ENCODE results near the gene RAMACL.

Gene RAMACL

DNA sequence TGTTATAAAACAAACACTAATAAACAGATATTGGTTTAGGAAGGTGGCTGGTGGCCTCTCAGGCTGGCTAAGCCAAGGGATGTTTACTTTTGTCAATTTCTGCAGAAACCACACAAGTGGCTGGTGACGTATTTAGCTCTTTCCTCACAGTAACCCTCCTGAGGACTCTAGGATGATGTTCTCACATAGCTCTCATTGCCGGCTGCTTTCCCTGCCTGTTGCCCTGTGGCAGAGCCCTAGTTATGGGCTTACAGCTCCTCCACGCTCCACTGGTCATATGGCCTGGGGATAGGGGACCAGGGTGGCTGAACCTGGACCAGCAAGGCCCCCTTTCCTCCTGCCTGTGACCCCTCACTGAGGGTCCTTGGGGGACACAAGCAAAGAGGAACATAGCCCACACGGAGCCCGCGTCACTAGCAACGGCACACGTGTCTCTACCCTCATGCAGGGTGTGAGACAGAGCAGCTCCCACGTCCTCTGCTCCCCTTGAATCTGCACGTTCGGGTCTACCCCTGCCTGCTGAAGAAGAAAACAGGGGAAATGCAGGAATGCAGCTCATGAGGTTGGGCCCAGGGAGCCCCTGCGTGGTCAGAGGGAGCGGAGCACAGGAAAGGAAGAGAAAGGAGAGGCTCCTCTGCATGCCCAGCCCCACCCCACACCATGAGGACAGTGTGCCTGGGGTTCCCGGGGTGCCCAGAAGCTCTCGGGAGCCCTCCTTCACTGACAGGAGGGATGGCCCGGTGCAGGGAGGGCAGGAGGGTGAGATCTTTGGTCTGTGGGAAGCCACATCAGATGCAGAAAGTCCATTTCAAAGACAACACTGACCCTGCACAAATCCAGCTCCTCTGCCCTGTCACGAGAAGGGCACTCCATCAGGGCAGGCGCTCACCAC lies 13.9 kb downstream of the RAMACL start:
- peaks cover 21% of the 10 kb centered on the region for H3K4me1 ChIP-seq (ENCODE audit: insufficient read depth, poor library complexity, severe bottlenecking)
- ATAC-seq (ENCODE audit: low read depth): peak; percentile 31; the same call in 2 of the 3 replicates

DNA sequence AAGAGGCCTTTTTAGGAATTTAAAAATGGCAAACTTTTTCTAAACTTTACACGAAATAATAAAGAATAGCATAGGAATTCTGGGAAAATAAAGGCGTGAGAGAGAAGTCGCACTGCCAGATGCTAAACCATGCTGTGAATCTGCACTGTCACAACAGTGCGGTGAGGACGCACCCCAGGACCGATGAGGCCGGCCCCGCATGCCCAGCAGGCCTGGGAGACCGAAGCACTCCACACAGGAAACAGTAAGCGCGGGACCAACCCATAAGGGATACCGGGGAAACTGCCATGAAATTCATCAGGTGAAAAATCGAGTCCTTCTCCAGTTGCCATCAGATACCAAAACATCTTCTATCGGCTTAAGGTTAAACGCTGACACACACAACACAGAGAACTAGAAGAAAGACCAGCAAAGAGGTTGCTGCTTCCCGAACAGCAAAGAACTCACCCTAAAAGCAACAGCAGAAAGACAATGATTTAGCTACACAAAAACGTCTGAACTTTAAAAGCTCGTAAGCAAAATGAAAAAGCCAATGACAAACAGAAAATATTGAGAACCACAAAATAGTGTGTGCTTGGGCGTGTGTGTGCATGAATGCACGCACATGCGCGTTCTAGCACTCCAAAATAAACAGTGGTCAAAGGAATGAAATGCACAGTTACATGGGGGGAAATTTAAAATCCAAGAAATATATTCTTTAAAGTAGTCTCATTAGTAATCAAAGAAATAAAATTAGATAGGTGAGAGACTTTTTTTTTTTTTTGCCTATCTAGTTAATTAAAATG lies 15.4 kb downstream of the RAMACL start:
- H3K27me3 ChIP-seq (ENCODE audit: insufficient read depth, poor library complexity, severe bottlenecking): no peaks in the 10 kb centered on the region
- TF ChIP-seq, protein P1, sequence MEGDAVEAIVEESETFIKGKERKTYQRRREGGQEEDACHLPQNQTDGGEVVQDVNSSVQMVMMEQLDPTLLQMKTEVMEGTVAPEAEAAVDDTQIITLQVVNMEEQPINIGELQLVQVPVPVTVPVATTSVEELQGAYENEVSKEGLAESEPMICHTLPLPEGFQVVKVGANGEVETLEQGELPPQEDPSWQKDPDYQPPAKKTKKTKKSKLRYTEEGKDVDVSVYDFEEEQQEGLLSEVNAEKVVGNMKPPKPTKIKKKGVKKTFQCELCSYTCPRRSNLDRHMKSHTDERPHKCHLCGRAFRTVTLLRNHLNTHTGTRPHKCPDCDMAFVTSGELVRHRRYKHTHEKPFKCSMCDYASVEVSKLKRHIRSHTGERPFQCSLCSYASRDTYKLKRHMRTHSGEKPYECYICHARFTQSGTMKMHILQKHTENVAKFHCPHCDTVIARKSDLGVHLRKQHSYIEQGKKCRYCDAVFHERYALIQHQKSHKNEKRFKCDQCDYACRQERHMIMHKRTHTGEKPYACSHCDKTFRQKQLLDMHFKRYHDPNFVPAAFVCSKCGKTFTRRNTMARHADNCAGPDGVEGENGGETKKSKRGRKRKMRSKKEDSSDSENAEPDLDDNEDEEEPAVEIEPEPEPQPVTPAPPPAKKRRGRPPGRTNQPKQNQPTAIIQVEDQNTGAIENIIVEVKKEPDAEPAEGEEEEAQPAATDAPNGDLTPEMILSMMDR (IDR thresholded peaks at IDR 0.05; ENCODE audit: poor library complexity, severe bottlenecking): no peak
- H3K27ac ChIP-seq (ENCODE audit: poor library complexity, severe bottlenecking): peak overlapping the region; percentile 19
- no peak for ATAC-seq (ENCODE audit: low read depth)
- H3K36me3 ChIP-seq (ENCODE audit: low read depth): 0 out of 2 replicates have a peak, but pooled peaks cover under 1% of the 10 kb centered on the region
- DNase-seq (ENCODE audit: low spot score): no peak
- peaks cover 33% of the 10 kb centered on the region for H3K4me1 ChIP-seq (ENCODE audit: insufficient read depth, poor library complexity, severe bottlenecking)
- H3K4me3 ChIP-seq (ENCODE audit: severe bottlenecking): no peak overlapping the region
- H3K9me3 ChIP-seq (ENCODE audit: severe bottlenecking): no peaks in the 10 kb centered on the region

More for the DNA sequence above, 13.9 kb downstream of the RAMACL start:
- H3K36me3 ChIP-seq (ENCODE audit: low read depth): no peaks in the 10 kb centered on the region
- H3K27ac ChIP-seq (ENCODE audit: poor library complexity, severe bottlenecking): no peak overlapping the region
- DNase-seq (ENCODE audit: low spot score): no peak
- H3K4me3 ChIP-seq (ENCODE audit: severe bottlenecking): no peak overlapping the region
- TF ChIP-seq, protein P1 (IDR thresholded peaks at IDR 0.05; ENCODE audit: poor library complexity, severe bottlenecking): no peak
- no peaks in the 10 kb centered on the region for H3K9me3 ChIP-seq (ENCODE audit: severe bottlenecking)
- H3K27me3 ChIP-seq (ENCODE audit: insufficient read depth, poor library complexity, severe bottlenecking): no peaks in the 10 kb centered on the region

DNA sequence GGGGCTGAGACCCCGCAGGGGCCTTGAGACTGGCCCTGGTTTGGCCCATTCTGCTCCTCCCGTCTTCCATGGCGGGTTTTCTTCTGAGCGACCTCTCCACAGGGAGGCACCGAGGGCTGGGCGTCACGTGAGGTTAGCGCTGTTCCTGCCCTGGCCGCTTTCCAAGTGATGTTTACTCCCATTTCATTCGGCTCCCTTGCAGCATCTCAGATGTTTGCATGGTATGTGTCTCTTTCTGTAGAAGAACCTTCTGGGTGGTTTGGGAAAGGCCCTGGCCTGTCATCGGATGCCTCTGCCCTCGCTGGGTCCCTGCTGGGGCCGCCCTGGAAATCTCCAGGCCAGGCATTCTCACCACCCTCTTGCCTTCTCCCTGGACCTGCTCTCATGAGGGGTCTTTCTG lies 17.3 kb downstream of the RAMACL start:
- Histone ChIP-seq H3K4me1 (ENCODE audit: insufficient read depth, poor library complexity, severe bottlenecking) (peaks cover 33% of the 10 kb centered on the region), H3K27me3 (ENCODE audit: insufficient read depth, poor library complexity, severe bottlenecking) (no peaks in the 10 kb centered on the region), H3K36me3 (ENCODE audit: low read depth) (peaks cover 11% of the 10 kb centered on the region; the same call in 1 of the 2 replicates), H3K27ac (ENCODE audit: poor library complexity, severe bottlenecking) (peak overlapping the region; percentile 83), H3K4me3 (ENCODE audit: severe bottlenecking) (no peak overlapping the region), H3K9me3 (ENCODE audit: severe bottlenecking) (no peaks in the 10 kb centered on the region)
- ATAC-seq (ENCODE audit: low read depth) (no peak), DNase-seq (ENCODE audit: low spot score) (no peak)
- TF ChIP-seq, protein P1 (IDR thresholded peaks at IDR 0.05; ENCODE audit: poor library complexity, severe bottlenecking): no peak

DNA sequence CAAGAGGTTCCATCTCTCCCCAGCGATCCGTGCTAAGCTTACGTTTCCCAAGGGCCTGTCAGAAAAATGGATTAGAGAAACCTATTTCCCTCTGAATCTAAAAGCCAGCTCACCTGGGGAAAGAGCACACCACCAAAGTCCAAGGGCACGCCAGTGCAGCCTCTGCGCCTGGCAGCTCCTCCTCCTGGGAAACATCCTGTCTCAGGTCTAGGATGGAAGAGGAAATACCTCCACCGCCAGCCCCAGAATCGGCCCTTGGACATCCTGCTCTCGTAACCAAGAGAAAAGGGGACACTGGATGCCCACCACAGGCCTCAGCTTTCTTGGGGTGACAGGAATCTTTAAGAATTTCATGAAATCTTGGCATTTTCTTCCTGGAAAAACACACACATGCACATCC lies 18.7 kb downstream of the RAMACL start:
- TF ChIP-seq, protein P1 (IDR thresholded peaks at IDR 0.05; ENCODE audit: poor library complexity, severe bottlenecking): no peak
- Histone ChIP-seq H3K9me3 (ENCODE audit: severe bottlenecking) (no peaks in the 10 kb centered on the region), H3K27ac (ENCODE audit: poor library complexity, severe bottlenecking) (peak overlapping the region; percentile 83), H3K4me3 (ENCODE audit: severe bottlenecking) (no peak overlapping the region), H3K4me1 (ENCODE audit: insufficient read depth, poor library complexity, severe bottlenecking) (peaks cover 33% of the 10 kb centered on the region), H3K36me3 (ENCODE audit: low read depth) (peaks cover 11% of the 10 kb centered on the region; the same call in 1 of the 2 replicates), H3K27me3 (ENCODE audit: insufficient read depth, poor library complexity, severe bottlenecking) (no peaks in the 10 kb centered on the region)
- ATAC-seq (ENCODE audit: low read depth) (no peak), DNase-seq (ENCODE audit: low spot score) (no peak)

Data from RWPE2 (cell line).